ENCODE measurements around the gene HCN3. TPM values are rescaled to one million over a fixed set of nuclear protein-coding genes. Genes with fewer than 3 reads are reported as not detected.

The HCN3 gene
- total and polyA plus RNA-seq, 3 donors from 2014 or later = 2.2 to 3.8 (median 3.5) TPM

GRCh38 chr1:155282488-155283091 lies 5.3 kb downstream of the HCN3 start:
- intact Hi-C loops (cut with DNase I; ENCODE audit: low total_unique reads) = no loop called here
- DNase-seq = no peak
- 70 to 84% methylated on average over 29 of the region's 29 CpGs for WGBS, 2 donors
- Histone ChIP-seq H3K27ac (no peak overlapping the region), H3K9me3 (no peaks in the 10 kb centered on the region), H3K27me3 (no peaks in the 10 kb centered on the region), H3K36me3 (ENCODE audit: low read depth, missing control alignments) (no peaks in the 10 kb centered on the region), H3K4me1 (peaks cover 8% of the 10 kb centered on the region), H3K4me3 (no peak overlapping the region)
- TF ChIP-seq POLR2A (IDR thresholded peaks at IDR 0.05) (no peak), CTCF (IDR thresholded peaks at IDR 0.05) (no peak)

DNA sequence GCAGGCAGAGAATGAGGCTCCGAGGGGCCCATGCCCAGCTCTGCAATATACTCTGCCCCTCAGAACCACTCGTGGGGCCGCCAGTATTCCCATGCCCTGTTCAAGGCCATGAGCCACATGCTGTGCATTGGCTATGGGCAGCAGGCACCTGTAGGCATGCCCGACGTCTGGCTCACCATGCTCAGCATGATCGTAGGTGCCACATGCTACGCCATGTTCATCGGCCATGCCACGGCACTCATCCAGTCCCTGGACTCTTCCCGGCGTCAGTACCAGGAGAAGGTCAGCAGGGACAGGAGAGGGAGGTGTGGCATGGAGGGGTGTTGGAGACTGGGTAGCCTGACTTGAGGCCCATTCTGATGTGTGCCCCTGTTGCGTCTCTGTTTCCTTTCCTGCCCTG lies 7.2 kb downstream of the HCN3 start:
- TF ChIP-seq CTCF (IDR thresholded peaks at IDR 0.05) = no peak
- no peak for TF ChIP-seq POLR2A (IDR thresholded peaks at IDR 0.05)
- H3K4me1 ChIP-seq = no peaks in the 10 kb centered on the region
- H3K9me3 ChIP-seq = no peaks in the 10 kb centered on the region
- intact Hi-C loops (cut with DNase I; ENCODE audit: low total_unique reads) = no loop called here
- H3K27me3 ChIP-seq = no peaks in the 10 kb centered on the region
- 91 to 100% methylated on average over 2 to 12 of the region's 12 CpGs for WGBS, 2 donors
- no peak overlapping the region for H3K27ac ChIP-seq
- H3K4me3 ChIP-seq = no peak overlapping the region
- no peaks in the 10 kb centered on the region for H3K36me3 ChIP-seq (ENCODE audit: low read depth, missing control alignments)
- no peak for DNase-seq

GRCh38 chr1:155285063-155285462 lies 7.8 kb downstream of the HCN3 start:
- TF ChIP-seq CTCF (IDR thresholded peaks at IDR 0.05) (no peak), POLR2A (IDR thresholded peaks at IDR 0.05) (no peak)
- Histone ChIP-seq H3K36me3 (ENCODE audit: low read depth, missing control alignments) (no peaks in the 10 kb centered on the region), H3K27ac (no peak overlapping the region), H3K9me3 (no peaks in the 10 kb centered on the region), H3K4me3 (no peak overlapping the region), H3K27me3 (no peaks in the 10 kb centered on the region), H3K4me1 (no peaks in the 10 kb centered on the region)
- no peak for DNase-seq
- intact Hi-C loops (cut with DNase I; ENCODE audit: low total_unique reads) = no loop called here
- 93 to 96% methylated on average over 9 to 14 of the region's 14 CpGs for WGBS, 2 donors

DNA sequence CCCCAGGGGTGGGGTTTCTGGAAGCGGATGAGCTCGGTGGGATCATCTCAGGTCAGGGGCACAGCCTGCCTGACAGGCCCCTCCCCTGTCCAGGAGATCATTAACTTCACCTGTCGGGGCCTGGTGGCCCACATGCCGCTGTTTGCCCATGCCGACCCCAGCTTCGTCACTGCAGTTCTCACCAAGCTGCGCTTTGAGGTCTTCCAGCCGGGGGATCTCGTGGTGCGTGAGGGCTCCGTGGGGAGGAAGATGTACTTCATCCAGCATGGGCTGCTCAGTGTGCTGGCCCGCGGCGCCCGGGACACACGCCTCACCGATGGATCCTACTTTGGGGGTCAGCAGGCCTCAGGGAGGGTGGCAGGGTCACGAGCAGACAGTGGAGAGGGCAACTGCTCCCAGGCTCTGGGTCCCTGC lies 8.4 kb downstream of the HCN3 start:
- 92% methylated on average over 2 to 17 of the region's 18 CpGs for WGBS, 2 donors
- Histone ChIP-seq H3K4me3 (no peak overlapping the region), H3K27me3 (no peaks in the 10 kb centered on the region), H3K27ac (no peak overlapping the region), H3K4me1 (no peaks in the 10 kb centered on the region), H3K9me3 (no peaks in the 10 kb centered on the region), H3K36me3 (ENCODE audit: low read depth, missing control alignments) (no peaks in the 10 kb centered on the region)
- DNase-seq = no peak
- TF ChIP-seq POLR2A (IDR thresholded peaks at IDR 0.05) = no peak
- no peak for TF ChIP-seq CTCF (IDR thresholded peaks at IDR 0.05)
- intact Hi-C loops (cut with DNase I; ENCODE audit: low total_unique reads) = no loop called here

GRCh38 chr1:155286544-155286943 lies 9.3 kb downstream of the HCN3 start:
- H3K9me3 ChIP-seq = no peaks in the 10 kb centered on the region
- DNase-seq = no peak
- H3K27me3 ChIP-seq = no peaks in the 10 kb centered on the region
- 92 to 95% methylated on average over 2 of the region's 2 CpGs for WGBS, 2 donors
- intact Hi-C loops (cut with DNase I; ENCODE audit: low total_unique reads) = no loop called here
- no peak overlapping the region for H3K27ac ChIP-seq
- no peak for TF ChIP-seq CTCF (IDR thresholded peaks at IDR 0.05)
- H3K4me1 ChIP-seq = no peaks in the 10 kb centered on the region
- no peak overlapping the region for H3K4me3 ChIP-seq
- H3K36me3 ChIP-seq (ENCODE audit: low read depth, missing control alignments) = no peaks in the 10 kb centered on the region

Measured in testis (tissue), 3 donors.